K562 (cell line): Measurements from ENCODE around the gene FLT1. TPM values are rescaled to one million over a fixed set of nuclear protein-coding genes. Genes with fewer than 3 reads are reported as not detected.

Source experiments
- ATAC-seq: fragments of 200-7000 bp; cut with Tn5 transposase; 3 replicates; pipeline ENCODE4 v1.9.1; 2020; ENCODE audit warnings: moderate library complexity
- BruUV-seq: library from RNA; stranded (reverse); fragments of 400-500 nt; replicated peaks from 2 replicates; lab custom pipeline; 2021; lab: Mats Ljungman, UMichigan
- CTCF ChIA-PET: fragments of 300-600 bp; formaldehyde crosslinking; extraction: SDS; loops from one replicate; lab custom pipeline; 2021; ENCODE audit warnings: low intra/inter-chr PET ratio; lab: Yijun Ruan, JAX
- POLR2A ChIA-PET: fragments of 300-600, 350-650 bp; sonication (Branson Sonifier 250); formaldehyde crosslinking; extraction: SDS; loops from one replicate; lab custom pipeline; 2021; ENCODE audit warnings: antibody characterized with exemption, inconsistent platforms; lab: Yijun Ruan, JAX
- DNase-seq, 4 experiments: peaks; one replicate each; pipeline versions ENCODE4 v3.0.0 to v3.0.0-alpha.2; 2011 to 2018; ENCODE audit warnings: low spot score in 3 of 4, mixed read lengths in 3 of 4; ENCODE audit errors: extremely low read depth in 1 of 4
- FAIRE-seq: peaks from 2 replicates; lab custom pipeline; 2011; peaks lifted over from hg19 to GRCh38; lab: Jason Lieb, UNC
- H2AFZ ChIP-seq: 2 replicates; pipeline ENCODE4 v1.6.0; 2011; ENCODE audit warnings: low read depth, low read length, control low read depth, inconsistent platforms
- H3K27ac ChIP-seq: fragments of 200-600 bp; 3 replicates; pipeline ENCODE4 v1.8.0; 2011; ENCODE audit warnings: low read depth, mild to moderate bottlenecking, control low read depth, inconsistent platforms, low read length, moderate library complexity, mixed read lengths; ENCODE audit errors: extremely low read depth
- H3K27me3 ChIP-seq, 2 experiments: fragments of 300-600 bp in 1 of 2; 2 replicates in 1 of 2; 3 replicates in 1 of 2; pipeline versions ENCODE4 v1.6.0 to v1.8.0; 2011; ENCODE audit warnings: inconsistent platforms in 2 of 2, low read length in 2 of 2, mild to moderate bottlenecking in 1 of 2, mixed read lengths in 1 of 2, moderate library complexity in 1 of 2; ENCODE audit not compliant: control insufficient read depth in 2 of 2, insufficient read depth in 2 of 2
- H3K36me3 ChIP-seq: fragments of 300-600 bp; 3 replicates; pipeline ENCODE4 v1.8.0; 2011; ENCODE audit warnings: mild to moderate bottlenecking, low read length, inconsistent platforms; ENCODE audit not compliant: control insufficient read depth, insufficient read depth
- H3K4me1 ChIP-seq, 2 experiments: fragments of 200-600 bp in 1 of 2; replicated peaks in 1 of 2; 2 replicates in 1 of 2; 3 replicates in 1 of 2; pipeline versions ENCODE4 v1.5.1 to v1.8.0; 2011; ENCODE audit warnings: inconsistent platforms in 2 of 2, low read length in 2 of 2, mild to moderate bottlenecking in 1 of 2, mixed read lengths in 1 of 2, moderate library complexity in 1 of 2; ENCODE audit not compliant: control insufficient read depth in 2 of 2, insufficient read depth in 2 of 2
- H3K4me2 ChIP-seq: 2 replicates; pipeline ENCODE4 v1.6.1; 2011; ENCODE audit warnings: low read length, control low read depth, inconsistent platforms, mixed read lengths; ENCODE audit not compliant: insufficient read depth
- H3K4me3 ChIP-seq: fragments of 200-600 bp; sonication (generic), shearing (Covaris generic); 2 replicates; pipeline ENCODE4 v1.5.1; 2016; ENCODE audit warnings: control low read depth, inconsistent platforms
- H3K79me2 ChIP-seq: fragments of 200-600 bp; 3 replicates; pipeline ENCODE4 v1.8.0; 2011; ENCODE audit warnings: low read length, inconsistent platforms; ENCODE audit not compliant: control insufficient read depth, insufficient read depth
- H3K9ac ChIP-seq, 2 experiments: 2 replicates each; pipeline versions ENCODE4 v1.6.0 to v1.6.1; 2011; ENCODE audit warnings: low read depth in 2 of 2, low read length in 2 of 2, control low read depth in 1 of 2, inconsistent platforms in 1 of 2, mild to moderate bottlenecking in 1 of 2, mixed read lengths in 1 of 2; ENCODE audit not compliant: insufficient read depth in 1 of 2
- H3K9me1 ChIP-seq: one replicate; pipeline ENCODE4 v1.6.0; 2011; ENCODE audit warnings: inconsistent platforms, mild to moderate bottlenecking, low read length, moderate library complexity; ENCODE audit not compliant: control insufficient read depth, insufficient read depth
- H3K9me3 ChIP-seq: replicated peaks from 2 replicates; pipeline ENCODE4 v1.5.1; 2011; ENCODE audit warnings: low read depth, low read length, inconsistent platforms; ENCODE audit not compliant: control insufficient read depth, insufficient read depth
- H4K20me1 ChIP-seq: replicated peaks from 2 replicates; pipeline ENCODE4 v1.6.1; 2011; ENCODE audit warnings: low read length, inconsistent platforms, mixed read lengths; ENCODE audit not compliant: control insufficient read depth, insufficient read depth
- ARID1B ChIP-seq: fragments of 450-650 bp; IDR thresholded peaks from 2 replicates; pipeline ENCODE4 v1.6.1; 2016; ENCODE audit warnings: antibody characterized with exemption, mild to moderate bottlenecking, inconsistent platforms
- CBFA2T2 ChIP-seq: fragments of 450-650 bp; conservative IDR thresholded peaks from 2 replicates; pipeline ENCODE4 v1.6.1; 2017; ENCODE audit warnings: mild to moderate bottlenecking
- CBFA2T3 ChIP-seq: fragments of 450-650 bp; IDR thresholded peaks from 2 replicates; pipeline ENCODE4 v1.6.1; 2017
- CXXC5 ChIP-seq: fragments of 250-450 bp; sonication (Bioruptor Pico); IDR thresholded peaks from 2 replicates; pipeline ENCODE4 v1.8.0; 2022; ENCODE audit warnings: inconsistent platforms, mild to moderate bottlenecking, moderate library complexity
- EP300 ChIP-seq: IDR thresholded peaks from 2 replicates; pipeline ENCODE4 v1.6.1; 2012; ENCODE audit warnings: low read length, improper control_type of control experiment
- HOXB6 ChIP-seq: fragments of 250-450 bp; sonication (Bioruptor Pico); IDR thresholded peaks from 2 replicates; pipeline ENCODE4 v1.5.1; 2022; ENCODE audit warnings: mild to moderate bottlenecking, borderline replicate concordance
- TAL1 ChIP-seq: fragments of 450-650 bp; IDR thresholded peaks from 2 replicates; pipeline ENCODE4 v1.6.1; 2016; ENCODE audit warnings: mild to moderate bottlenecking
- TCF3 ChIP-seq: sonication (generic); formaldehyde crosslinking; IDR thresholded peaks from 2 replicates; pipeline ENCODE4 v1.4.0; 2020; ENCODE audit warnings: mild to moderate bottlenecking, missing genetic modification reagents
- TEAD4 ChIP-seq, 2 experiments: sonication (generic) in 1 of 2; formaldehyde crosslinking in 1 of 2; IDR thresholded peaks; 2 replicates each; pipeline versions ENCODE4 v1.6.1 to v1.8.0; 2012 to 2022; ENCODE audit warnings: borderline replicate concordance in 1 of 2, inconsistent platforms in 1 of 2, low read length in 1 of 2, mild to moderate bottlenecking in 1 of 2, missing genetic modification reagents in 1 of 2
- ZFP36 ChIP-seq: fragments of 150-350 bp; IDR thresholded peaks from 2 replicates; pipeline ENCODE4 v1.6.1; 2018; ENCODE audit warnings: low read length, low read depth; ENCODE audit not compliant: partially characterized antibody
- WGBS: fragments of 100-300 bp; shearing (Covaris generic); methylation state at CpG from one replicate; pipeline ENCODE4 v1.1.6; 2016; ENCODE audit warnings: low coverage, mixed read lengths; ENCODE audit not compliant: insufficient coverage; ENCODE audit errors: missing lambda C conversion rate; 5-methylcytosine and 5-hydroxymethylcytosine counted together
- in situ Hi-C: fragments of 300-500 bp; cut with MboI; formaldehyde crosslinking; loops from 4 replicates; pipeline ENCODE4 v1.15.0; 2018; ENCODE audit warnings: inconsistent platforms, mixed read lengths
- intact Hi-C: fragments of 100-400 bp; cut with micrococcal nuclease; formaldehyde crosslinking; loops from 2 replicates; pipeline ENCODE4 v1.14.2; 2022
- polyA plus RNA-seq, 8 experiments: library from polyadenylated mRNA; depleted of rRNA in 4 of 8; stranded (reverse) in 5 of 8; unstranded in 3 of 8; fragments of >200 nt; fragmentation: Nextera tagmentation in 2 of 8; fragmentation: Illumina TruSeq in 1 of 8; extraction: Ambion mirVana in 2 of 8; extraction: Trizol in 1 of 8; gene quantifications; 2 replicates each; pipeline versions ENCODE4 v1.2.1 to v1.2.3, GENCODE V29; 2011 to 2014; ENCODE audit warnings: inconsistent platforms in 1 of 8, missing spikeins in 1 of 8
- total RNA-seq, 7 experiments: library from RNA; depleted of rRNA in 6 of 7; stranded (reverse); fragments of >200 nt in 6 of 7; fragmentation: Illumina TruSeq in 2 of 7; extraction: Trizol in 2 of 7; gene quantifications; 2 replicates each; pipeline versions ENCODE4 v1.2.1 to v1.2.3, GENCODE V29; 2011 to 2021; ENCODE audit warnings: low replicate concordance in 1 of 7
- TF ChIP-seq, protein P1 (sequence below): fragments of 450-650 bp; IDR thresholded peaks from 2 replicates; pipeline ENCODE4 v1.6.1; 2016

FLT1 gene
- total and polyA plus RNA-seq, 9 of the 15 experiments (the other 6 are each of a cell fraction or from before 2014, with no cell fraction given) = 0.01 to 2.0 (median 0.22) TPM

DNA sequence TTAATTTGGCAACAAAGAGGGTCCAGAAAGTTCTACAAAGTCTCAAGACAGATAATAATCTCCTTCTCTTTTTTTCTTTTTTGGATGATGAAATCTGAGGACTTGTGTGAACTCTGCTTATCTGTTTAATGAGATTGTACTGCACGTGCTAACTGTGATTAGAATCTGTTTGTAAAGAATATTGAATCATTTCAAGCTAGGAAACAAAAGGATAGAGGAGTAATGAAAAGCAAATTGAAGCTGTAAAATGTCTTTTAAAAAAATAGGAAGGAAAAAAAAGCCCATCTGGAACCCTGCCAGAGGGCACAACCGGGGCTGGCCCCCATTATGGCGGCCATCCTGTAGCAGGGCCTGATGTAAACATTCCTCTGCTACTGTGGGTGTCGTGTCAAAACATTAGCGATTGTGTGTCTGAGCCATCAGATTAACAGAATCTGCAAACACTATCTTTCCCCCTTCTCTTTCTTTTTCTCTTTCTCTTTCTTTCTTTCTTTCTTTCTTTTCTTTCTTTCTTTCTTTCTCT lies 83.0 kb downstream of the FLT1 start (continued):
- TF ChIP-seq, protein P1, sequence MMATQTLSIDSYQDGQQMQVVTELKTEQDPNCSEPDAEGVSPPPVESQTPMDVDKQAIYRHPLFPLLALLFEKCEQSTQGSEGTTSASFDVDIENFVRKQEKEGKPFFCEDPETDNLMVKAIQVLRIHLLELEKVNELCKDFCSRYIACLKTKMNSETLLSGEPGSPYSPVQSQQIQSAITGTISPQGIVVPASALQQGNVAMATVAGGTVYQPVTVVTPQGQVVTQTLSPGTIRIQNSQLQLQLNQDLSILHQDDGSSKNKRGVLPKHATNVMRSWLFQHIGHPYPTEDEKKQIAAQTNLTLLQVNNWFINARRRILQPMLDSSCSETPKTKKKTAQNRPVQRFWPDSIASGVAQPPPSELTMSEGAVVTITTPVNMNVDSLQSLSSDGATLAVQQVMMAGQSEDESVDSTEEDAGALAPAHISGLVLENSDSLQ = no peak

DNA sequence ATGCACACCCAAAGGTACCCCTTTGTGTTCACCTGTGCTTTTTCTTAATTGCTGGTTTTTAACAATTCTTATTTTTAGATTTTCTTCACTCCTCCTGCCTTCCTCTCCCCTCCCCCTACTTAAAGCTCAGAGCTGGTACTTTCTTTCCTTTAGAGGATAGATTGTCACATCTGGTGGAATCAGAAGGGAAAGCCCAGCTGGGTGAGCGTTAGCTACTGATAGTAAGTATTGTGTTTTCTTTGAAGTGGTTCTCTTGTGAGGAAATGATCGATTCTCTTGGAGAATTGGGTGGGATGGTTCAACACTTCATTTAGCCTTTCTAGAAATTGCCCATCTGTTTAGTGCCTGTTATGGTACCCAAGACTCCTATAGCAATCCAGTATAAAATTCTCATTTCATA lies 84.8 kb downstream of the FLT1 start:
- FAIRE-seq (no peak), DNase-seq (peak; percentile 15 to 46 (median 21)), ATAC-seq (no peak)
- Histone ChIP-seq H4K20me1 (no peaks in the 10 kb centered on the region), H3K9me1 (no peaks in the 10 kb centered on the region), H3K4me1 (peaks cover 10 to 41% of the 10 kb centered on the region in 2 experiments; a peak in 4 of 5 replicates), H3K4me3 (no peak overlapping the region), H3K9me3 (no peaks in the 10 kb centered on the region), H3K36me3 (no peaks in the 10 kb centered on the region), H2AFZ (peak overlapping the region; percentile 53; the same call in 1 of the 2 replicates), H3K27me3 (no peaks in the 10 kb centered on the region), H3K27ac (no peak overlapping the region), H3K79me2 (no peaks in the 10 kb centered on the region), H3K9ac (no peak overlapping the region; a peak in 1 of 4 replicates)
- intact Hi-C loops (no loop called here), in situ Hi-C loops (no loop called here)
- WGBS = 0% methylated on average over 2 of the region's 2 CpGs
- BruUV-seq = no TSS peak
- ChIA-PET POLR2A (interaction anchor here (0.6 to 2.2 kb wide), 3 partner anchors 13 to 179 kb away, joined by 3 to 5 read pairs (median 4); no protein-coding TSS in a partner anchor), CTCF (no interaction called here)
- TF ChIP-seq TAL1 (peak; percentile 51), CXXC5 (CRISPR knock-in tag) (peak; percentile 67), CBFA2T3 (peak; percentile 77), HOXB6 (CRISPR knock-in tag) (no peak), ARID1B (peak; percentile 25; the same call in 1 of the 2 replicates), ZFP36 (no peak), CBFA2T2 (peak; percentile 63), TEAD4 (IDR thresholded peaks at IDR 0.05; ENCODE audit: low read length) (0 out of 2 replicates have a peak, but pooled peaks have one; percentile 26), TEAD4 (CRISPR knock-in tag; IDR thresholded peaks at IDR 0.05; ENCODE audit: borderline replicate concordance) (no peak), TCF3 (CRISPR knock-in tag) (peak; percentile 49; the same call in 1 of the 2 replicates), EP300 (peak; percentile 28; the same call in 1 of the 2 replicates)
- TF ChIP-seq, all 486 proteins: peak for 8
- H3K4me2 ChIP-seq = no peak overlapping the region
